Measurements from ENCODE around the gene SLC15A2. TPM values are rescaled to one million over a fixed set of nuclear protein-coding genes. Genes with fewer than 3 reads are reported as not detected.

Gene SLC15A2
- total RNA-seq, 1 experiment from 2014 or later: not detected

- in situ Hi-C loops (cut with HindIII; ENCODE audit: low pct_unique_long_range_greater_than_20kb, low sequenced_read_pairs): no loop called here
- no peak for DNase-seq (ENCODE audit: low read depth)
Observed at GRCh38 chr3:121970047-121970446, 75.8 kb downstream of the SLC15A2 start.

DNA sequence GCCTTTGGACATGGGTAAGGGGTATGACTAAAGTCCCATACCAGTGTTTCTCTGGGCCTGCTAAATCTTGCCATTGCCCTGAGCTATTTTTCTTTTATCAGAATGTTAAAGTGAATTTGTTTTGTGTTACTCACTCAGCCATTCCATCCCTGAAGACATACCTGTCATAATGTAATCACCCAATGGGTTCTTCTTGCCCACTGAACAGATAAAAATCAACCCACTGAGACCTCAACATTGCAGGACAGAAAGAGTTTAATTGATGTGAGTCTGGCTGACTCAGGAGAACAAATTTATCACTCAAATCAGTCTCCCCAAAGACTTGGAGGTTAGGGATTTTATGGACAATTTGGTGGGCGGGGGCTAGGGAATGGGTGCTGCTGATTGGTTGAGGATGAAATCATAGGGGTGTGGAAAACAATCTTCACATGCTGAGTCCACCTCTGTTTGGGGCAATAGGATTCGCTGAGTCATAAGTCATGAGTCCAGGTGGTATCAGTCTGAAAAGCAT lies 80.5 kb downstream of the SLC15A2 start:
- DNase-seq (ENCODE audit: low read depth): peak; percentile 61

DNA sequence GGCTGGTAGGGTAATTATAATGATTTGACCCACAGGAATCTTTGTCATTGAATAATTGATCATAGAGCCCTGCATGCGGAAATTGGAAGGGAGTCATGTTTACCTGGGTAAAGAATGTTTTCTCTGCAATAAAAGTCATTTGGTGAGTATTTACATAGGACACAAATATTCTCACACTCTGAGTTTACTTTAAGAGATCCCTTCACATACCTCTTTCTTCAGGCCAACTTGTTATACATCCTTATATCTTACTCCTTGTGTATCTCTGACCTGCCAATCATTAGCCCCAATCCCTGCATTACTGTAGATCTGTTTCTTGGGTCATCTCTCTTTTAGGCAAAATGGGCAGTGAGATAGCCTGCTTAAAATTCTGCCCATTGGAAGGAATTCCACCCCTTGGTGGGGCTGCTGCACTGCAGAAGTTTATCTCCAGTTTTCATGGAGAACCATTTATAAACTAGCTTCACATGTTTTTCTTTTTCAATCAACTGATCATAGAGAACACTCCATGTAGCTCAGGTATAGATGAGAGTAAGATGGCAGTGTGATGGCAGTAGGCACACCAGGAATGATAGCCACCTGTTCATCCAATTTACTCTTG lies 81.6 kb downstream of the SLC15A2 start:
- no peak for DNase-seq (ENCODE audit: low read depth)
- in situ Hi-C loops (cut with HindIII; ENCODE audit: low pct_unique_long_range_greater_than_20kb, low sequenced_read_pairs): no loop called here

More for the DNA sequence above, 80.5 kb downstream of the SLC15A2 start:
- in situ Hi-C loops (cut with HindIII; ENCODE audit: low pct_unique_long_range_greater_than_20kb, low sequenced_read_pairs): no loop called here

GRCh38 chr3:121976727-121977126 lies 82.5 kb downstream of the SLC15A2 start:
- in situ Hi-C loops (cut with HindIII; ENCODE audit: low pct_unique_long_range_greater_than_20kb, low sequenced_read_pairs): no loop called here

DNA sequence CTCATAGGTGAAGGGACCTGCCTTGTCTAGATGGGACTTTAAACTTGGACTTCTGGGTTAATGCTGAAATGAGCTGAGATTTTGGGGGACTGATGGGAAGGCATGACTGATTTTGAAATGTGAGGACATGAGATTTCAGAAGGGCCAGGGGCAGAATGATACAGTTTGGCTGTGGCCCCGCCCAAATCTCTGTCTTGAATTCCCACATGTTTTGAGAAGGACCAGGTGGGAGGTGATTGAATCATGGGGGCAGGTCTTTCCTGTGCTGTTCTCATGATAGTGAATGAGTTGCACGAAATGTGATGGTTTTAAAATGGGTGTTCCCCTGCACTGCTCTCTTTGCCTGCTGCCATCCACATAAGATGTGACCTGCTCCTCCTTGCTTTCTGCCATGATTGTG lies 85.0 kb downstream of the SLC15A2 start:
- no peak for DNase-seq (ENCODE audit: low read depth)
- in situ Hi-C loops (cut with HindIII; ENCODE audit: low pct_unique_long_range_greater_than_20kb, low sequenced_read_pairs): no loop called here

More at GRCh38 chr3:121976727-121977126, 82.5 kb downstream of the SLC15A2 start:
- no peak for DNase-seq (ENCODE audit: low read depth)

- no peak for DNase-seq (ENCODE audit: low read depth)
- in situ Hi-C loops (cut with HindIII; ENCODE audit: low pct_unique_long_range_greater_than_20kb, low sequenced_read_pairs): no loop called here
Observed at GRCh38 chr3:121979734-121980449, 85.7 kb downstream of the SLC15A2 start.

DNA sequence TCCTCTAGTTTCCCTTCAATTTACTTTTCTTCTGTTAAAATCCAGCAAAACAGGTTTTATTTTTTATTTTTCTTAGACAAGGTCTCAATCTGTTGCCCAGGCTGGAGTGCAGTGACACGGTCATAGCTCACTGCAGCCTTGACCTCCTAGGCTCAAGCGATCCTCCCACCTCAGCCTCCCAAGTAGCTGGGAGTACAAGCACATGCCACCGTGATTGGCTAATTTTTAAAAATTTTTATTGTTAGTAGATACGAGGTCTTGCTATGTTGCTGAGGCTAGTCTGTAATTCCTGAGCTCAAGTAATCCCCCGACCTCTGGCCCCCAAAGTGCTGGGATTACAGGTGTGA lies 86.2 kb downstream of the SLC15A2 start:
- no peak for DNase-seq (ENCODE audit: low read depth)
- in situ Hi-C loops (cut with HindIII; ENCODE audit: low pct_unique_long_range_greater_than_20kb, low sequenced_read_pairs): no loop called here

DNA sequence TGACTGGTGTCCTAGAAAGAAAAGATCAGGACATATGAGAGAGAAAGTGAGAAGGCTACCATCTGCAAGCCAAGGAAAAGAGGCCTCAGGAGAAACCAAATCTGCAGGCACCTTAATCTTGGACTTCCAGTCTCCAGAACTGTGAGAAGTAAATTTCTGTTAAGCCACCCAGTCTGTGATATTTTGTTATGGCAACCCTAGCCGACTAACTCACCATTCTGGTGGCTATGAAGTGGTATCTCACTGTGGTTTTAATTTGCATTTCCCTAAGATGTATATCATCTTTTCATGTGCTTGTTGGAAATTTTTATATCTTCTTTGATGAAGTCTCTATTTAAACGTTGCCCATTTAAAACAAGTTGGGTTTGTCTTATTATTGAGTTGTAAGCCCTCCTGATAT lies 87.3 kb downstream of the SLC15A2 start:
- in situ Hi-C loops (cut with HindIII; ENCODE audit: low pct_unique_long_range_greater_than_20kb, low sequenced_read_pairs): no loop called here
- DNase-seq (ENCODE audit: low read depth): no peak

GRCh38 chr3:121985846-121986245 lies 91.6 kb downstream of the SLC15A2 start:
- DNase-seq (ENCODE audit: low read depth): no peak
- in situ Hi-C loops (cut with HindIII; ENCODE audit: low pct_unique_long_range_greater_than_20kb, low sequenced_read_pairs): no loop called here

DNA sequence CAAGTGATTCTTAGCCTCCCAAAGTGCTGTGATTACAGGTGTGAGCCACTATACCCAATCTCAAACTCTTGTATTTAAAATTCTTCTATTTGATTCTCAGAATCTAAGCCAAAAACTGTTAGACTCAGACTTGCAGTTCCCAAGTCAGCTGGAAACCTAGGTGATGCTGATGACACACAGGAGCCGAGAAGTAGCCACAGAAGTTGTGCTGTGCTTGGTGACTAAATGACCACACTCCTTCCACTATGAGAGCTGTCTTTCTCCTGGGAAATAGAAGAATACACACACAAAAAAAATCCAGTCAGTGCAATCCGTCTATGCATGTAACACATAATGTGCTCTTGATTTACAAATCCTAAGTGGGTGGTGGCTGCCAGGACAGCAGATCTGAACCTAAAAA lies 93.9 kb downstream of the SLC15A2 start:
- DNase-seq (ENCODE audit: low read depth): no peak
- in situ Hi-C loops (cut with HindIII; ENCODE audit: low pct_unique_long_range_greater_than_20kb, low sequenced_read_pairs): no loop called here

- no peak for DNase-seq (ENCODE audit: low read depth)
- in situ Hi-C loops (cut with HindIII; ENCODE audit: low pct_unique_long_range_greater_than_20kb, low sequenced_read_pairs): no loop called here
Observed at GRCh38 chr3:121989943-121990342, 95.7 kb downstream of the SLC15A2 start.

DNA sequence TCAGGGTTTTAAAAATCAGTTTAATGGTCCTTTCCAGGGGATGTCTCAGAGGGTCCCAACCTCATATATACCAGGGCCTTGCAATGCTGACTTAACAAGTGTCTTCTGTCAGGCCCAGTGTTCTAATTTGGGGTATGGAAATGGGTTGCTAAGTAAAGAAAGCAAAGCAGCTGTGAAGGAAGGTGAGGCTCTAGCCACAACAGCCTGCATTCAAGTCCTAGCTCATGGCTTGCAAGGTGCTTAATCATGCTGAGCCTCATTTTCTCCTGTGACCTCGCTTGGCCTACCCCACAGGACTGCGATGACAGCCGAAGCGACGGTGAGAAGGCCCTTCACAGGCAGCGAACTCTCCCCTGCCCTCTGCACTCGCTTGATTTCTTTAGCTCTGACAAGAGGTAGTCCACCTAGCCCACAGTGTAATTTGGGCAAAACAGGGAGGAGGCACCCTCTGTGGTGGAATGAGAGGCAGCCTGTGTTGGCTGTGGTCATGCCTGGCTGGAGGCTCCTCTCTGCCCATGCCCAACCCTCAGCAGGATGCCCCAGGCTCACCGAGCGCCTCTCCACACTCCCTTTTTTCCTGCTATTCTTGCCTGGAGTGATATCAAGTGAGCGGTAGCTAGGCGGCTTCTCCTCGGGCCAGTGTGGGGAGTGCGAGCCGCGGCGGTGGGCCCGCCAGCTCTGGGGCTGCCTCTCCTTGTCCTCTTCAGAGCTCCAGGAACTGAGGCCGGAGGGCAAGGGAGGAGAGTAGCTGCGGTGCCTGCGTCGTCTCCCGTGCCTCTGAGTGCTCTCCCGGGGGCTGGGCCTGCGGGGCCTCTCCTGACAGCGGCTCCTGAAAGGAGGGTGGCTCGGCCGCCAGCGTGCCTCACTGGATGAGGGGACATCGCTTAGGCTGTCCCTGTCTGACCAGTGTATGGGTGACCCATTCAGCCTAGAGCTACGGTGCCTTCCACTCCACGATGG lies 98.7 kb downstream of the SLC15A2 start:
- in situ Hi-C loops (cut with HindIII; ENCODE audit: low pct_unique_long_range_greater_than_20kb, low sequenced_read_pairs): no loop called here

More for the DNA sequence above, 98.7 kb downstream of the SLC15A2 start:
- DNase-seq (ENCODE audit: low read depth): peak; percentile 13

Other genes with a start within 250 kb of the SLC15A2 start
- not detected in 2 replicates for gene HCLS1, start 233.5 kb upstream of the SLC15A2 start, total RNA-seq (2014; rRNA removed; shearing (Covaris generic); ENCODE audit: low replicate concordance)
- gene GOLGB1, start 144.7 kb upstream of the SLC15A2 start, total RNA-seq (2014; rRNA removed; shearing (Covaris generic); ENCODE audit: low replicate concordance): 3.9 and 5.0 TPM in 2 replicates
- gene IQCB1, start 59.3 kb upstream of the SLC15A2 start, total RNA-seq (2014; rRNA removed; shearing (Covaris generic); ENCODE audit: low replicate concordance): 6.0 and 13.6 TPM in 2 replicates
- gene EAF2, start 59.2 kb upstream of the SLC15A2 start, total RNA-seq (2014; rRNA removed; shearing (Covaris generic); ENCODE audit: low replicate concordance): 0.88 TPM in 1 of 2 replicates, not detected in the other
- gene ILDR1, start 127.8 kb downstream of the SLC15A2 start, total RNA-seq (2014; rRNA removed; shearing (Covaris generic); ENCODE audit: low replicate concordance): not detected in 2 replicates
- not detected in 2 replicates for gene CD86, start 161.0 kb downstream of the SLC15A2 start, total RNA-seq (2014; rRNA removed; shearing (Covaris generic); ENCODE audit: low replicate concordance)

Data from Caki2 (cell line).